Measurements from ENCODE around the gene ENDOU.

DNA sequence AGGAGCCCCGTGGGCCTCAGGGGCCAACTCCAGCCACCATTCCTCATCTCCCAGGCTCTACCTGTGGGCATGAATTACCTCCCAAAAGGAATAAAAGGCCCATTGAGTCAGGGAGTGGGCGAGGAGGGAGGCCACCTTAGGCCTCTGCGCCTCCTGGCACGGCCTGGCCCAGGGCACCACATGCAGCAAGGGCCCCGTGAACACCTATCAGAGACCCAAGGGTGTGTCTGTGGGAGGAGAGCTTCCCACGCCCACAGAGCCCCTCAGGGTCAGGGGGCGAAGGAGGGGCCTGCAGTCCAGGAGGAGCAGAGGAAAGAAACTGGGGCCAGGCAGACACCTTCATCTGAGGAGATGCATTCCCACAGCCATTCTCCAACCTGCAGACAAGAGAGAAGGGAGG lies 21.2 kb upstream of the ENDOU start:
- TF ChIP-seq USF2 (IDR thresholded peaks at IDR 0.05; ENCODE audit: borderline replicate concordance, low read depth, low read length) (no peak), TAF1 (IDR thresholded peaks at IDR 0.05; ENCODE audit: borderline replicate concordance, low read depth, low read length) (no peak), GATA2 (CRISPR knock-in tag; IDR thresholded peaks at IDR 0.05) (no peak)
- TF ChIP-seq, protein P1, sequence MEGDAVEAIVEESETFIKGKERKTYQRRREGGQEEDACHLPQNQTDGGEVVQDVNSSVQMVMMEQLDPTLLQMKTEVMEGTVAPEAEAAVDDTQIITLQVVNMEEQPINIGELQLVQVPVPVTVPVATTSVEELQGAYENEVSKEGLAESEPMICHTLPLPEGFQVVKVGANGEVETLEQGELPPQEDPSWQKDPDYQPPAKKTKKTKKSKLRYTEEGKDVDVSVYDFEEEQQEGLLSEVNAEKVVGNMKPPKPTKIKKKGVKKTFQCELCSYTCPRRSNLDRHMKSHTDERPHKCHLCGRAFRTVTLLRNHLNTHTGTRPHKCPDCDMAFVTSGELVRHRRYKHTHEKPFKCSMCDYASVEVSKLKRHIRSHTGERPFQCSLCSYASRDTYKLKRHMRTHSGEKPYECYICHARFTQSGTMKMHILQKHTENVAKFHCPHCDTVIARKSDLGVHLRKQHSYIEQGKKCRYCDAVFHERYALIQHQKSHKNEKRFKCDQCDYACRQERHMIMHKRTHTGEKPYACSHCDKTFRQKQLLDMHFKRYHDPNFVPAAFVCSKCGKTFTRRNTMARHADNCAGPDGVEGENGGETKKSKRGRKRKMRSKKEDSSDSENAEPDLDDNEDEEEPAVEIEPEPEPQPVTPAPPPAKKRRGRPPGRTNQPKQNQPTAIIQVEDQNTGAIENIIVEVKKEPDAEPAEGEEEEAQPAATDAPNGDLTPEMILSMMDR (IDR thresholded peaks at IDR 0.05), result no peak
- TF ChIP-seq, protein P2, sequence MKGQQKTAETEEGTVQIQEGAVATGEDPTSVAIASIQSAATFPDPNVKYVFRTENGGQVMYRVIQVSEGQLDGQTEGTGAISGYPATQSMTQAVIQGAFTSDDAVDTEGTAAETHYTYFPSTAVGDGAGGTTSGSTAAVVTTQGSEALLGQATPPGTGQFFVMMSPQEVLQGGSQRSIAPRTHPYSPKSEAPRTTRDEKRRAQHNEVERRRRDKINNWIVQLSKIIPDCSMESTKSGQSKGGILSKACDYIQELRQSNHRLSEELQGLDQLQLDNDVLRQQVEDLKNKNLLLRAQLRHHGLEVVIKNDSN (IDR thresholded peaks at IDR 0.05; ENCODE audit: borderline replicate concordance, low read depth), result no peak
